Astrocyte of the spinal cord (primary cell): Measurements from ENCODE around the gene OR56A5.

Experiments
- DNase-seq: peaks from one replicate; pipeline ENCODE4 v3.0.0; 2011; ENCODE audit warnings: low read depth, low spot score
- H3K4me3 ChIP-seq: 2 replicates; pipeline ENCODE4 v1.5.1; 2011; ENCODE audit warnings: low read depth, mild to moderate bottlenecking, low read length, moderate library complexity
- in situ Hi-C: cut with HindIII; loops from 2 replicates; pipeline ENCODE4 v1.10.0; 2017; ENCODE audit warnings: low sequenced_read_pairs
- TF ChIP-seq, protein P1 (sequence below): IDR thresholded peaks from 2 replicates; pipeline ENCODE4 v1.5.1; 2012; ENCODE audit warnings: low read depth, mild to moderate bottlenecking, low read length, inconsistent platforms

Gene OR56A5, protein sequence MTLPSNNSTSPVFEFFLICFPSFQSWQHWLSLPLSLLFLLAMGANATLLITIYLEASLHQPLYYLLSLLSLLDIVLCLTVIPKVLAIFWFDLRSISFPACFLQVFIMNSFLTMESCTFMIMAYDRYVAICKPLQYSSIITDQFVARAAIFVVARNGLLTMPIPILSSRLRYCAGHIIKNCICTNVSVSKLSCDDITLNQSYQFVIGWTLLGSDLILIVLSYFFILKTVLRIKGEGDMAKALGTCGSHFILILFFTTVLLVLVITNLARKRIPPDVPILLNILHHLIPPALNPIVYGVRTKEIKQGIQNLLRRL

DNA sequence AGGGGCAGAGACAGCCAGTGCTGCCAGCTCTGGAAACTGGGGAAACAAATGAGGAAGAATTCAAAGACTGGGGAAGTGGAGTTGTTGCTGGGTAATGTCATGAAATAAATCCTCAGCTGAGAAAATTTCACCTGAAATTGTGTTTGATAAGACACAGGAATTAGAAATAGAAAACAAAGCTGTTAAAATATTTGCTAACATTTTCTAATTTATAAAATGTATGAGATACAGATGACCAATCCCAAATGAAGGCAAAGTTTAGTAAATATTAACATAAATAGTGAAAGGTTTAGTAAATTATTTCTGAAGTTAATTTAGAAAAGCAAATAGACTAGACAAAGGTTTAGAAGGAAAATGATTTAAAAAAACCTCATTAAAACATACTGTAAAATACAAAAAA is at the start of gene OR56A5:
OR56A5 (minus strand) TSS at position 101 of the 400 bp plus-strand sequence; CDS start at position 101, 0 bp downstream.
- H3K4me3 ChIP-seq, result no peak within 1 kb of the TSS
- TF ChIP-seq, protein P1, sequence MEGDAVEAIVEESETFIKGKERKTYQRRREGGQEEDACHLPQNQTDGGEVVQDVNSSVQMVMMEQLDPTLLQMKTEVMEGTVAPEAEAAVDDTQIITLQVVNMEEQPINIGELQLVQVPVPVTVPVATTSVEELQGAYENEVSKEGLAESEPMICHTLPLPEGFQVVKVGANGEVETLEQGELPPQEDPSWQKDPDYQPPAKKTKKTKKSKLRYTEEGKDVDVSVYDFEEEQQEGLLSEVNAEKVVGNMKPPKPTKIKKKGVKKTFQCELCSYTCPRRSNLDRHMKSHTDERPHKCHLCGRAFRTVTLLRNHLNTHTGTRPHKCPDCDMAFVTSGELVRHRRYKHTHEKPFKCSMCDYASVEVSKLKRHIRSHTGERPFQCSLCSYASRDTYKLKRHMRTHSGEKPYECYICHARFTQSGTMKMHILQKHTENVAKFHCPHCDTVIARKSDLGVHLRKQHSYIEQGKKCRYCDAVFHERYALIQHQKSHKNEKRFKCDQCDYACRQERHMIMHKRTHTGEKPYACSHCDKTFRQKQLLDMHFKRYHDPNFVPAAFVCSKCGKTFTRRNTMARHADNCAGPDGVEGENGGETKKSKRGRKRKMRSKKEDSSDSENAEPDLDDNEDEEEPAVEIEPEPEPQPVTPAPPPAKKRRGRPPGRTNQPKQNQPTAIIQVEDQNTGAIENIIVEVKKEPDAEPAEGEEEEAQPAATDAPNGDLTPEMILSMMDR, result no peak
- in situ Hi-C loops, result no loop called here
- DNase-seq, result no peak

DNA sequence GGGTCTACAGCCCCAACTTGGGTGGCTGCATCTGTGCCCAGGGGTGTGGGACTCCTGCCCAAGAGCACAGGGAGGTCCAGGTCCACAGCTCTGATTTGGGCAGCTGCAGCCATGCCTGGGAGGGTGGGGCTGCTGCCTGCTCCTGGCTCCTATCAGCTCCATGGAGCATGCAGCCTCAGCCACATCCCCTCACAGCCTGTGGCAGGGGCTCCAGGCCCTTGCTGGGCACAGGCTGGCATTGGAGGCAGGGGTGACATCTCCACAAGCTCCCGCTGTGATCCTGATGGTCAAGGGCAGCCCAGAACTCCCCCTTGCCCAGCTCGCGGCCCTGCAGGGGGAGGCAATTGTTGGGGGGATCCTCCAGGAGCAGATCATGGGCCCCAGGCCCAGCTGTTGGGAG is 44.7 kb upstream of the OR56A5 start:
- H3K4me3 ChIP-seq, result no peak overlapping the region
- no peak for DNase-seq
- TF ChIP-seq, protein P1, result no peak
- in situ Hi-C loops, result no loop called here

DNA sequence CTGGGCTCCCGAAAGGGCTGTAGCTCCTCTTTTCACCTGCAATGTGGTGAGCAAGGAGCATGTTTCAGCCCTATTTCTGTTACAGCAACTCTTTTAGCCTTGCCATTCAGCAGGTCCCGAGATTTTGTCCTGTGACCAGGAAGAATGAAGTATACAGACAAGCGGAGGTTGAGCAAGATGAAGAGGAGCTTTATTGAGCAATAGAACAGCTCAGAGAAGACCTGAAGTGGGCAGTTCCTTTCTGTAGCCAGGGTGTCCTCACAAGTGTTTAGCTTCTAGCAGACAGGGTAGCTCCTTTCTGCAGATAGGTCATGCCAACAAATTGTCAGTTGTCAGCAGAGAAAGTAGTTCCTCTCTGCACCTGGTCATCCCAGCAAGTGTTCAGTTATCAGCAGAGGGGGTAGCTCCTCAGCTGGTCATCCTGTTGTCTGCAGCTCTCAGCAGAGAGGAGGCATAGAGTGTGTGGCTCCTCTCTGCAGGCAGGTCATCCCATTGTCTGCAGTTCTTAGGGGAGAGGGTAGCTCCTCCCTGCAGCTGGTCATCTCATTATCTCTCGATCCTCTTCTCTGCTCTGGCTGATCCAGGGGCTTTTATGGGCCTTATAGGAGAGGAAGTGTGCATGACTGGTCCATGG is 43.9 kb upstream of the OR56A5 start:
- no peak for DNase-seq
- no peak overlapping the region for H3K4me3 ChIP-seq
- in situ Hi-C loops, result no loop called here
- TF ChIP-seq, protein P1, result no peak

DNA sequence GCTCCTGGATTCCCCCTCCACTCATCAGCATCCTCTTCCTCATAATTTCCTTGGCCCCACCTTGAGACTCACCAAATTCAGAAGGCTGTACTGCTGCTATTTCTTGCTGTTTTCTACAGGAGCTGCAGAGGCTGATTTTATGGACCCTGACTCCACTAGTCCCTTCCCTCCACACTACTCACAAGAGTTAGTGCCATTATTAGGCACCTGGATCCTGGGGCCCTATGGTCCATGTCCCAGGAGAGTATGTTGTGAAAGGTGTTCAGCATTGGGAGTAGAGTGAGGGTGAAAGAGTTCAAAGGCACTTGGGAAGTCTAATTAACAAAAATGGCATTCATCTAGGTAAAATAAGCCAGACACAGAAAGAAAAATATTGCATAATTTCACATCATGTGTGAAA is 38.6 kb upstream of the OR56A5 start, which contains the start of gene OR56A4:
OR56A4 (minus strand) TSS at position 101 of the 400 bp plus-strand sequence. CDS start 3,954 bp downstream, outside the sequence.
- in situ Hi-C loops, result no loop called here
- DNase-seq, result no peak
- TF ChIP-seq, protein P1, result no peak

DNA sequence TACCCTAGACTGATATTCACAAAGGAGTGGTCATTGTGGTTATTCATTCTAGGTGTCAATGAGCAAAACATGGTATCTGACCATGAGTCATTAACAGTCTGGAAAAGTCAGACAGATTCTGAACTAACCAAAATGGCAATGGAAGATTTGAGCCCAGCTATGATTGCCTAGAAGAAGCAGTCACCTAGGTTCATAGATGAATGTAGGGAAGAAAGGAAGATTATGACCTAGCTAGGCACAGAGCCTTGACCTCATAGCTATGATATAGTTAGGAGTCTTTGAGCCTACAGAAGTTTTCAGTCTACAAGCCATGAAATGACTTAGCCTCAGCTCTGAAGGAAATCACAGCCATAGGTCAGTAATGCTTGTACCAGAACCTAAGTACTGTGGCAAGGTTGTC is 38.1 kb upstream of the OR56A5 start:
- in situ Hi-C loops, result no loop called here
- no peak for DNase-seq
- TF ChIP-seq, protein P1, result no peak
- no peak overlapping the region for H3K4me3 ChIP-seq

More for the DNA sequence above, 38.6 kb upstream of the OR56A5 start, which contains the start of gene OR56A4:
- H3K4me3 ChIP-seq, result no peak within 1 kb of the TSS

DNA sequence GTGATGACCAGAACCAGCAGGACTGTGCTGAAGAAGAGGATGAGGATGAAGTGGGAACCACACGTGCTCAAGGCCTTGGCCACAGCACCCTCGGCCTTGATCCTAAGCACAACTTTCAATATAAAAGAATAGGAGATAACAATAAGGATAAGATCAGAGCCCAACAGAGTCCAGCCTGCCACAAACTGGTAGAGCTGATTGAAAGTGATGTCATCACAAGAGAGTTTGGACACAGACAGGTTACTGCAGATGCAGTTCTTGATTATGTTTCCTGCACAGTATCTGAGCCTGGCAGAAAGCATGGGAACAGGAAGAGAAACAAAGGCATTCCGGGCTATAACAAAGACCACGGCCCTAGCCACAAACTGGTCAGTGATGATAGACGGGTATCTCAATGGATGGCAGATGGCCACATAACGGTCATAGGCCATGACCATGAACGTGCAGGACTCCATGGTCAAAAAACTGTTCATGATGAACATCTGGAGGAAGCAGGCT is 34.0 kb upstream of the OR56A5 start:
- H3K4me3 ChIP-seq, result no peak overlapping the region
- in situ Hi-C loops, result no loop called here
- DNase-seq, result no peak
- TF ChIP-seq, protein P1, result no peak
